ENCODE results near the gene KCNJ10.

Gene KCNJ10

GRCh38 chr1:159991513-159991912, 78.4 kb downstream of the KCNJ10 start:
- no peak for DNase-seq (ENCODE audit: low spot score)

GRCh38 chr1:159990005-159990404, 80.0 kb downstream of the KCNJ10 start:
- DNase-seq (ENCODE audit: low spot score), result no peak

GRCh38 chr1:159989581-159989980, 80.4 kb downstream of the KCNJ10 start:
- DNase-seq (ENCODE audit: low spot score), result no peak

- DNase-seq (ENCODE audit: low spot score), result no peak
These were observed 82.0 kb downstream of the KCNJ10 start for GRCh38 chr1:159988006-159988405.

- no peak for DNase-seq (ENCODE audit: low spot score)
These were observed 82.8 kb downstream of the KCNJ10 start for GRCh38 chr1:159987186-159987585.

GRCh38 chr1:159986531-159986930, 83.4 kb downstream of the KCNJ10 start:
- no peak for DNase-seq (ENCODE audit: low spot score)

GRCh38 chr1:159986093-159986492, 83.9 kb downstream of the KCNJ10 start:
- DNase-seq (ENCODE audit: low spot score), result no peak

GRCh38 chr1:159985473-159985872, 84.5 kb downstream of the KCNJ10 start:
- DNase-seq (ENCODE audit: low spot score), result no peak

GRCh38 chr1:159983681-159984080, 86.3 kb downstream of the KCNJ10 start:
- DNase-seq (ENCODE audit: low spot score), result no peak

GRCh38 chr1:159982280-159982679, 87.7 kb downstream of the KCNJ10 start:
- DNase-seq (ENCODE audit: low spot score), result no peak

GRCh38 chr1:159981351-159982055, 88.5 kb downstream of the KCNJ10 start:
- DNase-seq (ENCODE audit: low spot score), result no peak

GRCh38 chr1:159980786-159981185, 89.2 kb downstream of the KCNJ10 start:
- DNase-seq (ENCODE audit: low spot score), result no peak

GRCh38 chr1:159980076-159980475, 89.9 kb downstream of the KCNJ10 start:
- DNase-seq (ENCODE audit: low spot score), result no peak

- no peak for DNase-seq (ENCODE audit: low spot score)
These were observed 90.7 kb downstream of the KCNJ10 start for GRCh38 chr1:159979257-159979656.

- no peak for DNase-seq (ENCODE audit: low spot score)
These were observed 91.9 kb downstream of the KCNJ10 start for GRCh38 chr1:159978107-159978398.

- DNase-seq (ENCODE audit: low spot score), result no peak
These were observed 92.4 kb downstream of the KCNJ10 start for GRCh38 chr1:159977364-159978106.

GRCh38 chr1:159974350-159974965, 95.5 kb downstream of the KCNJ10 start:
- no peak for DNase-seq (ENCODE audit: low spot score)

GRCh38 chr1:159973350-159973940, 96.5 kb downstream of the KCNJ10 start:
- no peak for DNase-seq (ENCODE audit: low spot score)

- no peak for DNase-seq (ENCODE audit: low spot score)
These were observed 97.3 kb downstream of the KCNJ10 start for GRCh38 chr1:159972443-159973205.

GRCh38 chr1:159970932-159971342, 99.0 kb downstream of the KCNJ10 start:
- no peak for DNase-seq (ENCODE audit: low spot score)

GRCh38 chr1:159968901-159969300, 101.1 kb downstream of the KCNJ10 start:
- no peak for DNase-seq (ENCODE audit: low spot score)

GRCh38 chr1:159965263-159965662, 104.7 kb downstream of the KCNJ10 start:
- DNase-seq (ENCODE audit: low spot score), result no peak

Measured in kidney tubule cell (primary cell).